Esophagus muscularis mucosa (tissue), 4 donors: Measurements from ENCODE around the gene EYA2. TPM values are rescaled to one million over a fixed set of nuclear protein-coding genes. Genes with fewer than 3 reads are reported as not detected.
"Not testable (repeated sequence)": the region's sequence is repeated elsewhere in the genome, so short reads cannot be mapped to it uniquely, and the experiment has no call there.

ENCODE experiments used
- DNase-seq: peaks from one replicate; pipeline ENCODE4 v3.0.0-alpha.2; 2017; ENCODE audit errors: extremely low spot score
- H3K27ac ChIP-seq, 4 donors: fragments of 200-600 bp; sonication (generic); replicated peaks in 1 of 4; 1 replicate in 3 of 4; 2 replicates in 1 of 4; pipeline ENCODE4 v1.5.1; 2016 to 2019; ENCODE audit warnings: mild to moderate bottlenecking in 1 of 4
- H3K27me3 ChIP-seq, 4 donors: fragments of 200-600 bp; sonication (generic); one replicate each; pipeline versions ENCODE4 v1.5.1 to v1.6.0; 2016 to 2019
- H3K36me3 ChIP-seq, 4 donors: fragments of 200-600 bp; sonication (generic); one replicate each; pipeline ENCODE4 v1.5.1; 2016 to 2019
- H3K4me1 ChIP-seq, 4 donors: fragments of 200-600 bp; sonication (generic); one replicate each; pipeline ENCODE4 v1.5.1; 2016 to 2019
- H3K4me3 ChIP-seq, 4 donors: fragments of 200-600 bp; sonication (generic); 1 replicate in 2 of 4; 2 replicates in 2 of 4; pipeline ENCODE4 v1.5.1; 2016 to 2019; ENCODE audit warnings: mild to moderate bottlenecking in 4 of 4, moderate library complexity in 1 of 4
- H3K9me3 ChIP-seq, 4 donors: fragments of 200-600 bp; sonication (generic); 1 replicate in 3 of 4; 2 replicates in 1 of 4; pipeline ENCODE4 v1.5.1; 2016 to 2019
- EP300 ChIP-seq: sonication (generic); formaldehyde crosslinking; IDR thresholded peaks from one replicate; pipeline ENCODE4 v1.6.1; 2017; ENCODE audit warnings: antibody characterized with exemption
- POLR2A ChIP-seq: fragments of 450-650 bp; IDR thresholded peaks from one replicate; pipeline ENCODE4 v1.6.1; 2017; ENCODE audit warnings: antibody characterized with exemption, moderate library complexity, mild to moderate bottlenecking, low read depth
- POLR2AphosphoS5 ChIP-seq, 2 donors: sonication (generic); formaldehyde crosslinking; IDR thresholded peaks; one replicate each; pipeline ENCODE4 v1.6.1; 2017; ENCODE audit warnings: antibody characterized with exemption in 2 of 2
- WGBS: methylation state at CpG from one replicate; pipeline ENCODE4 v1.1.5; 2018; 5-methylcytosine and 5-hydroxymethylcytosine counted together
- intact Hi-C: fragments of 100-400 bp; cut with DNase I; formaldehyde crosslinking; loops from one replicate; pipeline ENCODE4 v1.15.1; 2023
- total RNA-seq, 4 donors: library from RNA; depleted of rRNA; stranded (reverse); fragments of >200 nt; gene quantifications; one replicate each; pipeline versions ENCODE4 v1.1.0 to v1.2.1, GENCODE V29; 2016
- TF ChIP-seq, protein P1 (sequence below), 3 experiments: fragments of 200-600 bp in 2 of 3; fragments of 450-650 bp in 1 of 3; sonication (generic) in 2 of 3; IDR thresholded peaks; one replicate each; pipeline ENCODE4 v1.5.1; 2017 to 2019; ENCODE audit warnings: antibody characterized with exemption in 3 of 3, mild to moderate bottlenecking in 2 of 3, moderate library complexity in 1 of 3

Gene EYA2
- total RNA-seq, 4 donors from 2014 or later, result 1.2 to 5.9 (median 4.2) TPM

DNA sequence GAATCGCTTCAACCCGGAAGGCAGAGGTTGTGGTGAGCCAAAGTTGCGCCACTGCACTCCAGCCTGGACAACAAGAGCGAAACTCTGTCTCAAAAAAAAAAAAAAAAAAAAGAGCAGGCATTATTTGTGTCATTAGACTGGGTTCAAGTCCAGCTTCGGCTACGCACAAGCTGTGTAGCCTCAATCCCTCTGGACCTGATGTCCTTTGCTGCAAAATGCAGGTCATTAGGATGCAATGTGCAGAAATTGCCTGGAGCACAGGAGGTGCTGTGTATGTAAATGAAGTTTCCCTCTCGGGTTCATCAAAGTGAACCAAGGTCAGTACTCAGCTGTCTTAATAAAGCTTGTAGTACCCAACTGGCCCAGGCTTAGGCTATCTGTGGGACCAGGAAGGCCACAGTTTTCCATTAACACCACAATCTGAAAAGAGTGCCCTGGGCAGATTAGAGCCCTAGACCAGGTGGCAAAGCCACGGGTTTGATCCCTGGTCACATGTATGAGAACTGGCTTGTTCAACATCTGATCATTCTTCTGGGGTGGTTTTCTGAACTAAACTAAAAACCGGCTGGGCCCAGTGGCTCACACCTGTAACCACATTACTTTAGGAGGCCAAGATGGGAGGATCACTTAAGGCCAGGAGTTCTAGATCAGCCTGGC, 306.6 kb downstream of the EYA2 start:
- Histone ChIP-seq H3K27me3 (no peaks in the 10 kb centered on the region), H3K36me3 (no peaks in the 10 kb centered on the region), H3K27ac (no peak overlapping the region), H3K4me3 (no peak overlapping the region), H3K9me3 (no peaks in the 10 kb centered on the region), H3K4me1 (peaks cover under 1 to 12% (median 5%) of the 10 kb centered on the region in 4 donors)
- intact Hi-C loops, result no loop called here
- no peak for DNase-seq
- 95% methylated on average over 8 of the region's 9 CpGs for WGBS
- TF ChIP-seq, protein P1, sequence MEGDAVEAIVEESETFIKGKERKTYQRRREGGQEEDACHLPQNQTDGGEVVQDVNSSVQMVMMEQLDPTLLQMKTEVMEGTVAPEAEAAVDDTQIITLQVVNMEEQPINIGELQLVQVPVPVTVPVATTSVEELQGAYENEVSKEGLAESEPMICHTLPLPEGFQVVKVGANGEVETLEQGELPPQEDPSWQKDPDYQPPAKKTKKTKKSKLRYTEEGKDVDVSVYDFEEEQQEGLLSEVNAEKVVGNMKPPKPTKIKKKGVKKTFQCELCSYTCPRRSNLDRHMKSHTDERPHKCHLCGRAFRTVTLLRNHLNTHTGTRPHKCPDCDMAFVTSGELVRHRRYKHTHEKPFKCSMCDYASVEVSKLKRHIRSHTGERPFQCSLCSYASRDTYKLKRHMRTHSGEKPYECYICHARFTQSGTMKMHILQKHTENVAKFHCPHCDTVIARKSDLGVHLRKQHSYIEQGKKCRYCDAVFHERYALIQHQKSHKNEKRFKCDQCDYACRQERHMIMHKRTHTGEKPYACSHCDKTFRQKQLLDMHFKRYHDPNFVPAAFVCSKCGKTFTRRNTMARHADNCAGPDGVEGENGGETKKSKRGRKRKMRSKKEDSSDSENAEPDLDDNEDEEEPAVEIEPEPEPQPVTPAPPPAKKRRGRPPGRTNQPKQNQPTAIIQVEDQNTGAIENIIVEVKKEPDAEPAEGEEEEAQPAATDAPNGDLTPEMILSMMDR (IDR thresholded peaks at IDR 0.05), result no peak
- TF ChIP-seq POLR2A (no peak), EP300 (no peak), POLR2AphosphoS5 (IDR thresholded peaks at IDR 0.05) (no peak)

DNA sequence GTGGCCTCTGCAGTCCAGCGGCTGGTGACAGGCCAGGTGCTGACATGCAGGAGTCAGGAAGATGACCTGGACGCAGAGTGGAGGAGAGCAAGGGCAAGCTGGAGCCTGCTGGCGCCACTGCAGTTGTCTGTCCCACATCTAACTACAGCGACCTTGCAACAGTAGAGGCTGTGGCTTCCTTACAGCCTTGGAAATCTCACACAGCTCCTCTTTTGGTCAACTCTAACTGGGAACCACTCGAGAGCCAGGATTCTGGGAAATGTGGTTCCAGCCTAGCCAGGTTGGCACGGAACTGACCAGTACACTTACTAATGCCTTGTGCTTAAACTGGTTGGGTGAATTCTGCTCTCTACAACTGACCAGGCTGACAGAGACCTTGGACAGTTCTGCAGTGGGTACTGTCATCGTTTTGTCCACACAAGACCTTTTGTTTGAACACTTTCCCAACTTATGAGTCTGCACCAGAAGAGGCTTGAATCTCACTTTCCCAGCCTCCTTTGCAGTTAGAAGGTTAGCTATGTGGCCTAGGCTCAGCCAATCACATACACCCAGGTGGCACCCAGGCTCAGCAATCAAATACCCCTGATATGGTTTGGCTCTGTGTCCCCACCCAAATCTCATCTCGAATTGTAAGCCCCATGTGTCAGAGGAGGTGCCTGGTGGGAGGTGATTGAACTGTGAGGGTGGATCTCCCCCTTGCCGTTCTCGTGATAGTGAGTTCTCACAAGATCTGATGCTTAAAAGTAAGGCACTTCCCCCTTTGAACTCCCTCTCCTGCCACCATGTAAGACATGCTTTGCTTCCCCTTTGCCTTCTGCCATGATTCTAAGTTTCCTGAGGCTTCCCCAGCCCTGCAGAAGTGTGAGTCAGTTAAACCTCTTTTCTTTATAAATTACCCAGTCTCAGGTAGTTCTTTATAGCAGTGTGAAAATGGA, 308.4 kb downstream of the EYA2 start:
- intact Hi-C loops, result no loop called here
- Histone ChIP-seq H3K4me3 (no peak overlapping the region), H3K36me3 (peaks cover 0 to 11% (median 1%) of the 10 kb centered on the region in 4 donors), H3K9me3 (no peaks in the 10 kb centered on the region), H3K27me3 (no peaks in the 10 kb centered on the region), H3K27ac (no peak overlapping the region), H3K4me1 (peaks cover 0 to 4% (median 0%) of the 10 kb centered on the region in 4 donors)
- WGBS, result 85% methylated on average over 9 of the region's 10 CpGs
- no peak for TF ChIP-seq POLR2A
- TF ChIP-seq, protein P1 (IDR thresholded peaks at IDR 0.05), result no peak
- TF ChIP-seq POLR2AphosphoS5 (IDR thresholded peaks at IDR 0.05), result no peak
- no peak for TF ChIP-seq EP300
- DNase-seq, result no peak

DNA sequence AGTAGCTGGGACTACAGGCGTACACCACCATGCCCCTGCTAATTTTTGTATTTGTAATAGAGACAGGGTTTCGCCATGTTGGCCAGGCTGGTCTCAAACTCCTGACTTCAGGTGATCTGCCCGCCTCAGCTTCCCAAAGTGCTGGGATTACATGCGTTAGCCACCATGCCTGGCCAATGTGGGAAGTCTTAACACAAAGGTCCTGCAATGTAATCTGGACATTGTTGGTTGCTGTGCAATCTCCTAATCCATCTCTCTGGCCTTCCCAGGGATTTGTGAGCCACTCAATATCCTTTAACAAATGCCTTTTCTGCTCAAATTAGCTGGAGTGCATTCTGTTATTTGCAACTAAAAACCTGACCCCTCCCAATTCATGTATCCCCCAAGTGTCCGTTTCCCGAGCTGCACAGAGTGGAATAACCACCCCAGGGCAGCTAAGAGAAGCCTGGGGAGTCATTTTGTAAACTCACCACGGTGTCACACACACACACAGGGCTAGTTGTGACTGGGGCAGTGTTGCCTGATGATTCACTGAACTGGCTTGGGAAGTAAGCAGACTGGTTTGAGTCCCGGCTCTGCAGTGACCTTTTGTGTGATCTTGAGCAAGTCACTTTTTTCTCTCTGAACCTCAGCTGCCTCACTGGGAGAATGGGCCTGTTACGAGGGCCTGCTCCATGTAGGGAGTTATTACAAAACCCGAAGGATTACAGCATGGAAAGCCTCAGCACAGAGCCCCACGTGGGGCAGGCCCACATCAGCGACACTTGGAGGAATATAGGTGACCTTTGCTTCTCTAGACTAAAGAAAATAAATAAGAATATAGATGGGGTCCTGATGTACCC, 309.6 kb downstream of the EYA2 start:
- intact Hi-C loops, result no loop called here

DNA sequence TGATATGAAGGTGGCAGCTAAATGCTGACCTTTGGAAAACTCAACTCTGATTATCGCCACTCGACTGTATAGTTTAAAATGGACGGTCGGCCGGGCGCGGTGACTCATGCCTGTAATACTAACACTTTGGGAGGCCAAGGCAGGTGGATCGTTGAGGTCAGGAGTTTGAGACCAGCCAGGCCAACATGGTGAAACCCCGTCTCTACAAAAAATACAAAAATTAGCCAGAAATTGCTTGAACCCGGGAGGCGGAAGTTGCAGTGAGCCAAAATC, 310.1 kb downstream of the EYA2 start:
- H3K27me3 ChIP-seq, H3K4me3 ChIP-seq, intact Hi-C loops, H3K4me1 ChIP-seq, DNase-seq, H3K9me3 ChIP-seq, H3K27ac ChIP-seq: not testable (repeated sequence)
- 95% methylated on average over 11 of the region's 11 CpGs for WGBS
- H3K36me3 ChIP-seq, result peaks cover 17 to 29% (median 19%) of the 10 kb centered on the region in 4 donors

More for the DNA sequence above, 309.6 kb downstream of the EYA2 start:
- 93% methylated on average over 11 of the region's 12 CpGs for WGBS
- no peak for DNase-seq
- Histone ChIP-seq H3K4me3 (no peak overlapping the region), H3K9me3 (no peaks in the 10 kb centered on the region), H3K27ac (no peak overlapping the region), H3K27me3 (no peaks in the 10 kb centered on the region), H3K4me1 (peaks cover 0 to 4% (median 0%) of the 10 kb centered on the region in 4 donors), H3K36me3 (peaks cover 12 to 24% (median 13%) of the 10 kb centered on the region in 4 donors)
- no peak for TF ChIP-seq POLR2A

DNA sequence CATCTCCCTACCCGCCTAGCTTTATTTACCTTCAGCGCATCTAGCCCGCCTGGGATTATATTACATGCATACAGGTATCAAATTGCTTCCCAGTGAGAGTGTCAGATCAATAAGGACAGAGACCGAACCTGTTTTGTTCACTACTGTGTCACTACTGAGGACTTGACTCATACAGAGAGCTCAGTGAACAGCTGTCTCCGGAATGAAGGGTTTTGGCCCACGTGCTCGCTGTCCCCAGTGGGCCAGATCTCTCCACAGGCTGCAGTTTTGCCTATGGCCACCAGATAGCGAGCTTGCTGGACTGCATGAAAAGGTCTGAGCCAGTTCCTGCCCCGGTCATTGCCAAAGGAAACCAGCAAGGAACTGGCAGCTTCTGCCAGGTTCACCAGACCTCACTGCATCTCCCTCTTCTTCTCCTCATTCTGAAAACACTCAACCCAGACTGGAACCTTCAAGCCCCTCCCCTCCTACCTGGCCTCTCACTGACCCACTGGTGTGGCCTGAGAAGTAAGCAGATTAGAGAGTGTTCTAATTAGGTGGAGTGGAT, 311.0 kb downstream of the EYA2 start:
- H3K9me3 ChIP-seq, result no peaks in the 10 kb centered on the region
- TF ChIP-seq EP300 (no peak), POLR2AphosphoS5 (IDR thresholded peaks at IDR 0.05) (peak in 1 of 2 donors; percentile 11), POLR2A (no peak)
- TF ChIP-seq, protein P1 (IDR thresholded peaks at IDR 0.05), result peak; percentile 34 to 56 (median 35)
- WGBS, result 81% methylated on average over 9 of the region's 9 CpGs
- intact Hi-C loops, result no loop called here
- no peak overlapping the region for H3K4me3 ChIP-seq
- H3K27ac ChIP-seq, result no peak overlapping the region
- peaks cover 26 to 38% (median 27%) of the 10 kb centered on the region in 4 donors for H3K36me3 ChIP-seq
- H3K4me1 ChIP-seq, result peaks cover 0 to 4% (median 0%) of the 10 kb centered on the region in 4 donors
- H3K27me3 ChIP-seq, result no peaks in the 10 kb centered on the region
- no peak for DNase-seq

DNA sequence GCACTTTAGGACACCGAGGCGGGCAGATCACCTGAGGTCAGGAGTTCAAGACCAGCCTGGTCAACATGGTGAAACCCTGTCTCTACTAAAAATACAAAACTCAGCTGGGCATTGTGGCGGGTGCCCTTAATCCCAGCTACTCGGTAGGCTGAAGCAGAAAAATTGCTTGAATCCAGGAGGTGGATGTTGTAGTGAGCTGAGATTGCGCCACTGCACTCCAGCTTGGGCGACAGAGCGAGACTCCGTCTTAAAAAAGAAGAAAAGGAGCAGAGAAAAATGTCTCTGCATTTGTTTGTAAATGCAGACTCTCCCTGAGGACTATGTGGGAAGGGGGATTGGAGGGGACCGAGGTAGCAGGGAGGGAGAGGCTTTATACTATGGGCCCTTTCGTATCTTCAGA, 311.9 kb downstream of the EYA2 start:
- H3K9me3 ChIP-seq, H3K27ac ChIP-seq, H3K4me1 ChIP-seq, intact Hi-C loops, DNase-seq, H3K4me3 ChIP-seq, H3K27me3 ChIP-seq: not testable (repeated sequence)
- peaks cover 35 to 47% (median 36%) of the 10 kb centered on the region in 4 donors for H3K36me3 ChIP-seq
- WGBS, result 90% methylated on average over 10 of the region's 10 CpGs
